Epithelial cell of prostate (primary cell): ENCODE data around the gene SFXN3.

ENCODE experiments used
- DNase-seq: peaks from one replicate; pipeline ENCODE4 v3.0.0-alpha.2; 2011; ENCODE audit warnings: low read depth, low spot score
- H3K27ac ChIP-seq: fragments of 450-650 bp; 2 replicates; pipeline ENCODE4 v1.5.1; 2017; ENCODE audit warnings: mild to moderate bottlenecking

The SFXN3 gene

DNA sequence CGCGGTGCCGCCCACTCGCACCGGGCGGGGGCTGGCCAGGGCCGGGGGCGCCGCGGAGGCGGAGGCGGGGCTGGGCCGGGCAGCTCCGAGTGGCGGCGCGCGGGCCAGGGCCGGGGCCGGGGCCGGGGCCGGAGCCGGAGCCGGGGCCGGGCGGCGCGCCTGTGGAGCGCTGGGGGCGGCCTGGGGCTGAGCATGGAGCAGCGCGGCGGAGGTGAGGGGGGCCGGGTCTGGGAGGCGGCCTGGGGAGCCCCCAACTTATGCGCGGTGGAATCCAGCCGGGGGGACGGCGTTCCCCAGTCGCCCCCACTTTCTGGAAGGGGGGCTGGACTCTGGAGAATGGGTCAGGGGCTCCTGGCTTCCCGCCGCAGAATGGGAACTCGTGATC is 31.3 kb upstream of the SFXN3 start, which contains the start of gene LZTS2:
LZTS2 (plus strand) TSS at position 67 of the 385 bp plus-strand sequence. CDS start 2,731 bp downstream, outside the sequence.
- DNase-seq, result no peak

DNA sequence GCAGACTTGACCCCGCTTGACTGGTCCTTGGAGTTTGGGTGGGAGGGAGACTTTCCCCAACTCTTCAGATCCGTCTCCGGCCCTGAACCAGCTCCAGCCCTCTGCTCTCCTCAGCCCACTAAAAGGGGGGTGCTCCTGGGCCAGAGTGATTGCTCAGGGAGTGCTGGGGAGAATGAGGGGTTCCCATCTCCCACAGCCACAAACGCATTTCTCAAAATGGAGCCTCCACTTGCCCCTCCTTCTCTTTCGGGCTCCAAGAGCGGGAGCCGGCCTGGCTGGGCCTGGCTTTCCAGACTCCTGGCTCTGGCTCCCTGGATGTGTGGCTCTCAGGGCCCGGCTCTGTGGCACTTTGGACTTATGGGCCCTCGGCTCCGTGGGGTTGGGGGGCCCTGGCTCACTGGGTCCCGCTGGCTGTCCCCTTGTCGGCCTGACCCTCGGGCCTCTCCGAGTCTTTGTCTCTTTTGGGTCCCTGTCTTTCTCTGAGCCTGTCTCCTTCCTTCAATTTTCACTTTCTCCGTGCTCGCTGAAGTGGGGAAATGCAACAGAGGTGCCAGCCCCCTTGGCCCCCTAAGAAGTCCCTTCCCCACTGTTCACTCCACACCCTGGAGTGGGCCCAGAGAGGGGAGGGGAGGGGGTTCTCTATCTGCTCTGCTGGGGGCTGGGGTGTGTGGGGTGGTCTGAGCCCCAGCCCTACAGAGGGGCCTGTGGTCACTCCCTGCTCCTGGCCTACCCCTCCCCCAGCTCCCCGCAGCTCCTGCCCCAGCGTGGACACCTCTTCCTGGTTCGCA is 30.7 kb upstream of the SFXN3 start:
- peak overlapping the region; percentile 91 for H3K27ac ChIP-seq
- DNase-seq, result no peak

More for the DNA sequence above, 31.3 kb upstream of the SFXN3 start, which contains the start of gene LZTS2:
- H3K27ac ChIP-seq, result peak within 1 kb of the TSS; percentile 91

DNA sequence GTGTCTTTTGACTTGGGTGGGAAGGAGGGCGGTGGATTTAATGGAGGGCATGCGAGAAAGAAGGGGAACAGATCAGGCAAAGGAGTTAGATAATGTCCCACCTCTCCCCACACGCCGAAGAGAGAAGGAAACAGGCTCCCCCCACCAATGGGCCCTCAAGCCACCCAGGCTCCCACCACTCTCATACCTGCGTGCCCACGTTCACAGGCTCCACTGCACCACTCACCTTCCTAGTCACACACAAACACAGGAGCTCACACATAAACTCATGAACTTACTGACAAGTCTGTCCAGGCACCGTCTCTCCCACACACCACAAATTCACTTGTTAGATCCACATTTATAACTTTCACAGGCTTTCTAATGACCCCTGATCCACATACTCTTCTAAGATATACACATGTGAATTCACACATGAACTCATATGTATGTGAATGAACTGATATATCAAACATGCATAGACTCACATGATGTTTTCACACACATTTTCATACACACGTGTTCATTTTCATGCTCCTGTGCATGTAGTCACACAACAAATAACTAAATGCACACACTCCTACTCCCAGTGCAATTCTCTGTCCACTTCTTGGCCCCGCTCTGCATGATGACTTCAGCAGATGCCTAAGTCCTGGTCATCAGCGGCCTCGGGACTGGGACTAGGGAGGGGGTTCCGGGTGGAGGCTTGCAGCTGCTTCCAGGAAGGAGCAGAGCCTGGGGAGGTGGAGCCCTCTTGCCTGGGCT is 29.9 kb upstream of the SFXN3 start:
- peak overlapping the region; percentile 91 for H3K27ac ChIP-seq

GRCh38 chr10:101001659-101002035 is 29.4 kb upstream of the SFXN3 start:
- no peak for DNase-seq
- peak overlapping the region; percentile 91 for H3K27ac ChIP-seq

More for the DNA sequence above, 29.9 kb upstream of the SFXN3 start:
- no peak for DNase-seq

DNA sequence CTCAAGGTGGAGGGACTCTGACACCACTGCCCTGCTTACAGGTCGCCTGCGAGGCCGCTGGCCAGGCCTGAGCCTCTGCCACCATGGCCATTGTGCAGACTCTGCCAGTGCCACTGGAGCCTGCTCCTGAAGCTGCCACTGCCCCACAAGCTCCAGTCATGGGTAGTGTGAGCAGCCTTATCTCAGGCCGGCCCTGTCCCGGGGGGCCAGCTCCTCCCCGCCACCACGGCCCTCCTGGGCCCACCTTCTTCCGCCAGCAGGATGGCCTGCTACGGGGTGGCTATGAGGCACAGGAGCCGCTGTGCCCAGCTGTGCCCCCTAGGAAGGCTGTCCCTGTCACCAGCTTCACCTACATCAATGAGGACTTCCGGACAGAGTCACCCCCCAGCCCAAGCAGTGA is 28.6 kb upstream of the SFXN3 start:
- no peak for DNase-seq
- H3K27ac ChIP-seq, result no peak overlapping the region

DNA sequence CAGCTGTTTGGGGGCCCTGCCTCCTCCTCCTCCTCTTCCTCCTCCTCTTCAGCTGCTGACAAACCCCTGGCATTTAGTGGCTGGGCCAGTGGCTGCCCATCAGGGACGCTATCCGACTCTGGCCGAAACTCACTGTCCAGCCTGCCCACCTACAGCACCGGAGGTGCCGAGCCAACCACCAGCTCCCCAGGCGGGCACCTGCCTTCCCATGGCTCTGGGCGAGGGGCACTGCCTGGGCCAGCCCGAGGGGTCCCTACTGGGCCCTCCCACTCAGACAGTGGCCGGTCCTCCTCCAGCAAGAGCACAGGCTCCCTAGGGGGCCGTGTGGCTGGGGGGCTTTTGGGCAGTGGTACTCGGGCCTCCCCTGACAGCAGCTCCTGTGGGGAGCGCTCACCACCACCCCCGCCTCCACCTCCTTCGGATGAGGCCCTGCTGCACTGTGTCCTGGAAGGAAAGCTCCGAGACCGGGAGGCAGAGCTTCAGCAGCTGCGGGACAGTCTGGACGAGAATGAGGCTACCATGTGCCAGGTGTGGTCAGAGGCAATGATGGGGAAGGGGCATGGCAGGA is 27.3 kb upstream of the SFXN3 start:
- H3K27ac ChIP-seq, result no peak overlapping the region
- DNase-seq, result no peak

DNA sequence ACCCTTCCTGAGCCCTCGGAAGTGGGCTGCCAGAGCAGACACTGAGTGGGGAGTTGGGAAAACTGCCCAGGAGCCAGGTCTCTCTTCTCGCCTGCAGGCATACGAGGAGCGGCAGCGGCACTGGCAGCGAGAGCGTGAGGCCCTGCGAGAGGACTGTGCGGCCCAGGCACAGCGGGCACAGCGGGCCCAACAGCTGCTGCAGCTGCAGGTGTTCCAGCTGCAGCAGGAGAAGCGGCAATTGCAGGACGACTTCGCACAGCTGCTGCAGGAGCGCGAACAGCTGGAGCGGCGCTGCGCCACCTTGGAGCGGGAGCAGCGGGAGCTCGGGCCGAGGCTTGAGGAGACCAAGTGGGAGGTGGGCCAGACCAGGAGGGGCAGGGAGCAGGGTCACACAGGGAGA is 25.7 kb upstream of the SFXN3 start:
- no peak for DNase-seq
- H3K27ac ChIP-seq, result no peak overlapping the region

- no peak overlapping the region for H3K27ac ChIP-seq
- no peak for DNase-seq
Measured at GRCh38 chr10:101005869-101006567, 25.0 kb upstream of the SFXN3 start.

DNA sequence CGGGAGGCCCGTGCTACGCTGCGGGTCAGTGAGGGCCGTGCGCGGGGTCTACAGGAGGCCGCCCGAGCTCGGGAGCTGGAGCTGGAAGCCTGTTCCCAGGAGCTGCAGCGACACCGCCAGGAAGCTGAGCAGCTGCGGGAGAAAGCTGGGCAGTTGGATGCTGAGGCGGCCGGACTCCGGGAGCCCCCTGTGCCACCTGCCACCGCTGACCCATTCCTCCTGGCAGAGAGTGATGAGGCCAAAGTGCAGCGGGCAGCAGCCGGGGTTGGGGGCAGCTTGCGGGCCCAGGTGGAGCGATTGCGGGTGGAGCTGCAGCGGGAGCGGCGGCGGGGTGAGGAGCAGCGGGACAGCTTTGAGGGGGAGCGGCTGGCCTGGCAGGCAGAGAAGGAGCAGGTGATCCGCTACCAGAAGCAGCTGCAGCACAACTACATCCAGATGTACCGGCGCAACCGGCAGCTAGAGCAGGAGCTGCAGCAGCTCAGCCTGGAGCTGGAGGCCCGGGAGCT is 24.4 kb upstream of the SFXN3 start:
- no peak for DNase-seq
- H3K27ac ChIP-seq, result no peak overlapping the region

DNA sequence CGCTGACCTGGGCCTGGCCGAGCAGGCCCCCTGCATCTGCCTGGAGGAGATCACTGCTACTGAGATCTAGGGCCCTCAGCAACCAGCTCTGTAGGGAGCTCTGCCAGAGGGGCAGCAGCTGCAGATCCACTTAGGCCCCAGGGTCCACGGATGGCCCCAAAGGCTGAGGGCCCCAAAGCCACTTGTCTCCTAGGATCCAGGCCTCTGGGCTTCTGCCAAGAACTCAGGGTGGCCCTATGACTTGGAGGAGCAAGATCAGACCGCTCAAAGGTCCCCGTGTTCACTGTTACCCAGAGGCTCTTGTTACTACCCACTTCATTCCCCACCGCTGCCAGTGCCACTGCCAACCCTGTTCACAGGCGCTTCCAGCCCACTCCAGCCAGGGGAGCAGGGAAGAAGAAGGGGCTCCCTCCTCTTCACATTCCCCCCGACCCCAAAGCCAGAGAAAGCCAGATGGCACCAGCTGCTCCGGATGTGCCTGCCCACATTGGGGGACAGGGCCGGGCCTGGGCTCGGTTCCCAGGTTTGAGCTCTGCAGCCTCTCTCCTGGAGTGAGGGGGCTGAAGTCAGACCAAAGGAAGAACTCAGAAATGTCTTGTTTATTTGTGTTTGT is 23.8 kb upstream of the SFXN3 start:
- no peak overlapping the region for H3K27ac ChIP-seq
- DNase-seq, result no peak

GRCh38 chr10:101007915-101008822 is 22.9 kb upstream of the SFXN3 start:
- DNase-seq, result no peak
- H3K27ac ChIP-seq, result no peak overlapping the region

GRCh38 chr10:101008823-101009423 is 22.1 kb upstream of the SFXN3 start:
- H3K27ac ChIP-seq, result no peak overlapping the region
- DNase-seq, result no peak

GRCh38 chr10:101010329-101010728 is 20.7 kb upstream of the SFXN3 start:
- H3K27ac ChIP-seq, result no peak overlapping the region
- no peak for DNase-seq

GRCh38 chr10:101011517-101012423 is 19.3 kb upstream of the SFXN3 start:
- no peak overlapping the region for H3K27ac ChIP-seq
- no peak for DNase-seq

DNA sequence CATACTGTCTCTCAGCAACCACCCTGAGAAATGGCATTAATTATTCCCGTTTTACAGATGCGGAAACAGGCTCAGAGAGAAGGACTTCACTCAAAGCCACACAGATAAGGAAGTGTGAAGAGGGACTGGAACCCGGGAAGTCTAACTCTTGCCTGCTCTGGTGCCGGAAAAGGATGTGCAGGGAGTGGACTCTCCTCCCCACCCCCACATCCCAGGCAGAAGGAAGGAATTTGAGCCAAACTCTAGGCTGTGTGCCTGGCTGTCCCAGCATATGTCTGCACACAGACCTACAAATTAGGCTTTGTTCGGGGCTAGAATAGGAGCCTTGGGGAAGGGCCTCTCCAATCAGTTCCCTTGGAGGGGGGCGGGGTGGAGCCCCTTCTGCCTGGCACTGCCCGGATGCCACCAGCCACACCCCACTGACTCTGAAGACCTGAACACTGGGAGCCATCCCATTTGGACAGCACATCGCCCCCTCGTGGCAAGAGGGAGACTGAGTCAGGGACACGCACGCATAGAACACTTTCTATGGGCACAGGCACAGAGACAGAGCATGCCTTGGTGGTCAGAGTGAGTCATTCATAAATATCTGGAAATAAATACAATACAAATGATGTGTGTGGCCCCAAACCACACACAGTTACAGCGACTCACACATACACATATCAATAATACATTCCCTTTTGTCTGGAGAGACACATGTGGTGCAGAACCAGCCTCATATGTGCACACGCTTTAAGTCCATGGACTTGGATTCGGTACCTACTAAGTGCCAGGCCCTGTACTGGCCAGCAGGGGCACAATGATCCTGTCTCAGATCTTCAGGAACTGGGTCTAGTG is 18.3 kb upstream of the SFXN3 start:
- peak overlapping the region; percentile 35 for H3K27ac ChIP-seq
- peak; percentile 64 for DNase-seq

- no peak for DNase-seq
- peak overlapping the region; percentile 35 for H3K27ac ChIP-seq
Measured at GRCh38 chr10:101013365-101013825, 17.6 kb upstream of the SFXN3 start.
